HEK293 (cell line): ENCODE results near the gene RETN.

Experiments used
- CTCF ChIA-PET: fragments of 350-600 bp; formaldehyde crosslinking; extraction: SDS; loops from one replicate; lab custom pipeline; 2021; ENCODE audit warnings: antibody characterized with exemption; lab: Yijun Ruan, JAX
- POLR2A ChIA-PET: fragments of 300-600 bp; formaldehyde crosslinking; extraction: SDS; loops from one replicate; lab custom pipeline; 2020; ENCODE audit warnings: antibody characterized with exemption, inconsistent platforms; lab: Yijun Ruan, JAX
- H3K27ac ChIP-seq: fragments of 200-500 bp; sonication (Bioruptor generic); 2 replicates; pipeline ENCODE4 v1.5.1; 2014; ENCODE audit warnings: low read depth, low read length, control low read depth, inconsistent platforms; ENCODE audit errors: extremely low read depth
- H3K36me3 ChIP-seq, 2 experiments: fragments of 200-500 bp in 1 of 2; sonication (Bioruptor generic) in 1 of 2; 1 replicate in 1 of 2; 2 replicates in 1 of 2; pipeline ENCODE4 v1.5.1; 2014 to 2017; ENCODE audit warnings: inconsistent platforms in 2 of 2, low read length in 2 of 2; ENCODE audit not compliant: control insufficient read depth in 2 of 2, insufficient read depth in 1 of 2
- H3K4me1 ChIP-seq: fragments of 200-500 bp; sonication (Bioruptor generic); 2 replicates; pipeline ENCODE4 v1.5.1; 2014; ENCODE audit warnings: mild to moderate bottlenecking, low read length, inconsistent platforms; ENCODE audit not compliant: control insufficient read depth, insufficient read depth
- H3K4me3 ChIP-seq: 2 replicates; pipeline ENCODE4 v1.5.1; 2011; ENCODE audit warnings: low read depth, mild to moderate bottlenecking, control low read depth, low read length, moderate library complexity
- H3K9me3 ChIP-seq: fragments of 200-500 bp; sonication (Bioruptor generic); 2 replicates; pipeline ENCODE4 v1.5.1; 2014; ENCODE audit warnings: low read depth, low read length, inconsistent platforms; ENCODE audit not compliant: control insufficient read depth, insufficient read depth
- BCL6B ChIP-seq: fragments of 450-650 bp; formaldehyde crosslinking; IDR thresholded peaks from 2 replicates; pipeline ENCODE4 v1.5.1; 2017; ENCODE audit warnings: missing biosample characterization, missing genetic modification characterization
- FEZF1 ChIP-seq: fragments of 450-650 bp; formaldehyde crosslinking; IDR thresholded peaks from 2 replicates; pipeline ENCODE4 v1.5.1; 2016; ENCODE audit warnings: missing biosample characterization, missing genetic modification characterization
- HOXA7 ChIP-seq: sonication (generic); formaldehyde crosslinking; IDR thresholded peaks from 2 replicates; pipeline ENCODE4 v1.8.1; 2022; ENCODE audit warnings: missing genetic modification reagents, borderline replicate concordance
- HOXD13 ChIP-seq: sonication (generic); formaldehyde crosslinking; IDR thresholded peaks from 2 replicates; pipeline ENCODE4 v1.8.0; 2022; ENCODE audit warnings: missing genetic modification reagents, borderline replicate concordance
- SCRT1 ChIP-seq: fragments of 450-650 bp; formaldehyde crosslinking; IDR thresholded peaks from 2 replicates; pipeline ENCODE4 v1.5.1; 2016; ENCODE audit warnings: missing biosample characterization, missing genetic modification characterization, borderline replicate concordance
- SP2 ChIP-seq: fragments of 450-650 bp; formaldehyde crosslinking; IDR thresholded peaks from 2 replicates; pipeline ENCODE4 v1.5.1; 2016; ENCODE audit warnings: missing biosample characterization, missing genetic modification characterization
- YY1 ChIP-seq: fragments of 450-650 bp; formaldehyde crosslinking; IDR thresholded peaks from 2 replicates; pipeline ENCODE4 v1.5.1; 2018; ENCODE audit warnings: missing biosample characterization, missing genetic modification characterization
- YY2 ChIP-seq: fragments of 450-650 bp; formaldehyde crosslinking; IDR thresholded peaks from 2 replicates; pipeline ENCODE4 v1.5.1; 2016; ENCODE audit warnings: missing biosample characterization, missing genetic modification characterization
- ZBTB11 ChIP-seq: fragments of 450-650 bp; formaldehyde crosslinking; conservative IDR thresholded peaks from 2 replicates; pipeline ENCODE4 v1.5.1; 2016; ENCODE audit warnings: low read depth, missing biosample characterization, missing genetic modification characterization
- ZNF132 ChIP-seq: fragments of 450-650 bp; formaldehyde crosslinking; IDR thresholded peaks from 2 replicates; pipeline ENCODE4 v1.5.1; 2017; ENCODE audit warnings: missing biosample characterization, missing genetic modification characterization, borderline replicate concordance
- ZNF140 ChIP-seq: fragments of 450-650 bp; formaldehyde crosslinking; IDR thresholded peaks from 2 replicates; pipeline ENCODE4 v1.5.1; 2016; ENCODE audit warnings: missing biosample characterization, missing genetic modification characterization
- ZNF16 ChIP-seq: fragments of 450-650 bp; formaldehyde crosslinking; IDR thresholded peaks from 2 replicates; pipeline ENCODE4 v1.5.1; 2016; ENCODE audit warnings: low read depth, missing biosample characterization, missing genetic modification characterization
- ZNF184 ChIP-seq: fragments of 450-650 bp; IDR thresholded peaks from 2 replicates; pipeline ENCODE4 v1.5.1; 2018; ENCODE audit warnings: missing biosample characterization, mild to moderate bottlenecking, missing genetic modification characterization
- ZNF211 ChIP-seq: fragments of 450-650 bp; formaldehyde crosslinking; IDR thresholded peaks from 2 replicates; pipeline ENCODE4 v1.5.1; 2016; ENCODE audit warnings: low read depth, missing biosample characterization, missing genetic modification characterization
- ZNF23 ChIP-seq: fragments of 450-650 bp; formaldehyde crosslinking; IDR thresholded peaks from 2 replicates; pipeline ENCODE4 v1.5.1; 2016; ENCODE audit warnings: missing biosample characterization, missing genetic modification characterization, borderline replicate concordance
- ZNF239 ChIP-seq: fragments of 450-650 bp; formaldehyde crosslinking; IDR thresholded peaks from 2 replicates; pipeline ENCODE4 v1.5.1; 2016; ENCODE audit warnings: missing biosample characterization, missing genetic modification characterization
- ZNF26 ChIP-seq: fragments of 450-650 bp; formaldehyde crosslinking; IDR thresholded peaks from 2 replicates; pipeline ENCODE4 v1.5.1; 2016; ENCODE audit warnings: missing biosample characterization, missing genetic modification characterization
- ZNF423 ChIP-seq: fragments of 450-650 bp; formaldehyde crosslinking; IDR thresholded peaks from 2 replicates; pipeline ENCODE4 v1.5.1; 2016; ENCODE audit warnings: missing biosample characterization, missing genetic modification characterization
- ZNF449 ChIP-seq: fragments of 450-650 bp; formaldehyde crosslinking; IDR thresholded peaks from 2 replicates; pipeline ENCODE4 v1.5.1; 2017; ENCODE audit warnings: missing biosample characterization, mild to moderate bottlenecking, missing genetic modification characterization, moderate library complexity
- ZNF555 ChIP-seq: fragments of 450-650 bp; formaldehyde crosslinking; conservative IDR thresholded peaks from 2 replicates; pipeline ENCODE4 v1.5.1; 2017; ENCODE audit warnings: missing biosample characterization, mild to moderate bottlenecking, missing genetic modification characterization, inconsistent platforms
- ZNF704 ChIP-seq: fragments of 450-650 bp; formaldehyde crosslinking; IDR thresholded peaks from 2 replicates; pipeline ENCODE4 v1.5.1; 2016; ENCODE audit warnings: missing biosample characterization, missing genetic modification characterization
- ZNF776 ChIP-seq: fragments of 450-650 bp; formaldehyde crosslinking; IDR thresholded peaks from 2 replicates; pipeline ENCODE4 v1.5.0; 2017; ENCODE audit warnings: missing biosample characterization, missing genetic modification characterization, borderline replicate concordance
- ZNF792 ChIP-seq: fragments of 450-650 bp; formaldehyde crosslinking; IDR thresholded peaks from 2 replicates; pipeline ENCODE4 v1.5.1; 2016; ENCODE audit warnings: missing biosample characterization, missing genetic modification characterization

RETN gene

GRCh38 chr19:7665076-7665475 is 3.8 kb upstream of the RETN start:
- Histone ChIP-seq H3K36me3 (no peaks in the 10 kb centered on the region), H3K4me3 (no peak overlapping the region), H3K4me1 (no peaks in the 10 kb centered on the region), H3K9me3 (no peaks in the 10 kb centered on the region), H3K27ac (no peak overlapping the region)
- POLR2A ChIA-PET: no interaction called here
- CTCF ChIA-PET: interaction anchor here (0.7 to 1.9 kb wide), 3 partner anchors 12 to 169 kb away, joined by 3 to 6 read pairs (median 4); no protein-coding TSS in a partner anchor
- no peak for TF ChIP-seq ZNF184 (tag by site-specific recombination)
- no peak for TF ChIP-seq SCRT1 (tag by site-specific recombination)
- no peak for TF ChIP-seq YY1 (tag by site-specific recombination)
- TF ChIP-seq ZNF776 (tag by site-specific recombination): no peak
- TF ChIP-seq BCL6B (tag by site-specific recombination): no peak
- TF ChIP-seq ZBTB11: no peak
- TF ChIP-seq ZNF140 (tag by site-specific recombination): no peak
- TF ChIP-seq ZNF704 (tag by site-specific recombination): no peak
- TF ChIP-seq HOXD13 (CRISPR knock-in tag): no peak
- no peak for TF ChIP-seq ZNF792 (tag by site-specific recombination)

- Histone ChIP-seq H3K27ac (no peak overlapping the region), H3K4me3 (no peak overlapping the region), H3K9me3 (no peaks in the 10 kb centered on the region), H3K36me3 (no peaks in the 10 kb centered on the region), H3K4me1 (no peaks in the 10 kb centered on the region)
- CTCF ChIA-PET: interaction anchor here (0.6 to 1.4 kb wide), 3 partner anchors 11 to 315 kb away, joined by 3 to 5 read pairs (median 3); partner anchors contain the start of gene TRAPPC5
- POLR2A ChIA-PET: interaction anchor here (0.6 to 1.1 kb wide), 2 partner anchors 11 kb away, joined by 4 read pairs; partner anchors contain the start of gene TRAPPC5
- TF ChIP-seq ZBTB11 (no peak), ZNF449 (tag by site-specific recombination) (no peak), ZNF211 (tag by site-specific recombination) (no peak), ZNF16 (tag by site-specific recombination) (no peak), ZNF239 (no peak), ZNF23 (tag by site-specific recombination) (no peak), ZNF555 (no peak), ZNF26 (tag by site-specific recombination) (no peak), ZNF423 (tag by site-specific recombination) (no peak), YY2 (tag by site-specific recombination) (no peak), FEZF1 (tag by site-specific recombination) (no peak), HOXA7 (CRISPR knock-in tag) (no peak), SP2 (tag by site-specific recombination) (no peak), ZNF132 (tag by site-specific recombination) (no peak)
These were observed 792 bp downstream of the RETN start for GRCh38 chr19:7669641-7670040.
